ENCODE data around the gene FABP2.

FABP2 gene

GRCh38 chr4:119328695-119329094 lies 6.8 kb upstream of the FABP2 start:
- H3K9ac ChIP-seq (ENCODE audit: low read length): no peak overlapping the region
- H3K4me1 ChIP-seq (ENCODE audit: control insufficient read depth, low read depth, low read length): no peaks in the 10 kb centered on the region
- no peak overlapping the region for H3K18ac ChIP-seq (ENCODE audit: low read length)
- H4K5ac ChIP-seq (ENCODE audit: low read length): no peak overlapping the region
- no peak overlapping the region for H3K56ac ChIP-seq (ENCODE audit: low read length)
- no peak overlapping the region for H3K4me3 ChIP-seq (ENCODE audit: low read length)
- H3K27ac ChIP-seq (ENCODE audit: low read depth, low read length): no peak overlapping the region
- no peak overlapping the region for H2BK120ac ChIP-seq (ENCODE audit: low read depth, low read length)
- H3K79me1 ChIP-seq (ENCODE audit: low read length): no peaks in the 10 kb centered on the region
- no peak overlapping the region for H2BK15ac ChIP-seq (replicated peaks; ENCODE audit: low read depth)
- no peaks in the 10 kb centered on the region for H3K27me3 ChIP-seq (ENCODE audit: insufficient read depth, low read length, poor library complexity)
- no peak overlapping the region for H2AK5ac ChIP-seq (ENCODE audit: low read length)
- no peaks in the 10 kb centered on the region for H3K79me2 ChIP-seq (ENCODE audit: control insufficient read depth, insufficient read depth, low read length)
- no peak overlapping the region for H3K4ac ChIP-seq (ENCODE audit: low read depth, low read length)
- no peaks in the 10 kb centered on the region for H3K36me3 ChIP-seq (ENCODE audit: control insufficient read depth, insufficient read depth, low read length)
- no peak overlapping the region for H3K4me2 ChIP-seq (ENCODE audit: low read length)
- DNase-seq: no peak
- no peak overlapping the region for H2BK5ac ChIP-seq (ENCODE audit: low read length)
- no peak overlapping the region for H3K23ac ChIP-seq (ENCODE audit: low read length)
- H4K8ac ChIP-seq (ENCODE audit: low read depth, low read length): no peak overlapping the region
- WGBS (ENCODE audit: extremely low coverage, insufficient coverage, low lambda C conversion rate): no CpG with 5 or more reads among the region's 2 CpGs

- H3K4ac ChIP-seq (ENCODE audit: low read depth, low read length): no peak overlapping the region
- H3K79me1 ChIP-seq (ENCODE audit: low read length): no peaks in the 10 kb centered on the region
- H3K4me3 ChIP-seq (ENCODE audit: low read length): no peak overlapping the region
- no peak overlapping the region for H2BK5ac ChIP-seq (ENCODE audit: low read length)
- H2BK15ac ChIP-seq (replicated peaks; ENCODE audit: low read depth): no peak overlapping the region
- no peak overlapping the region for H4K5ac ChIP-seq (ENCODE audit: low read length)
- H3K27me3 ChIP-seq (ENCODE audit: insufficient read depth, low read length, poor library complexity): no peaks in the 10 kb centered on the region
- no peak overlapping the region for H4K8ac ChIP-seq (ENCODE audit: low read depth, low read length)
- no peak overlapping the region for H2AK5ac ChIP-seq (ENCODE audit: low read length)
- H3K4me2 ChIP-seq (ENCODE audit: low read length): no peak overlapping the region
- H3K23ac ChIP-seq (ENCODE audit: low read length): no peak overlapping the region
- H2BK120ac ChIP-seq (ENCODE audit: low read depth, low read length): no peak overlapping the region
- no peaks in the 10 kb centered on the region for H3K4me1 ChIP-seq (ENCODE audit: control insufficient read depth, low read depth, low read length)
- no peak overlapping the region for H3K56ac ChIP-seq (ENCODE audit: low read length)
- H3K18ac ChIP-seq (ENCODE audit: low read length): no peak overlapping the region
- H3K36me3 ChIP-seq (ENCODE audit: control insufficient read depth, insufficient read depth, low read length): no peaks in the 10 kb centered on the region
- no peak for DNase-seq
- no CpG with 5 or more reads among the region's 2 CpGs for WGBS (ENCODE audit: extremely low coverage, insufficient coverage, low lambda C conversion rate)
- H3K9ac ChIP-seq (ENCODE audit: low read length): no peak overlapping the region
- no peaks in the 10 kb centered on the region for H3K79me2 ChIP-seq (ENCODE audit: control insufficient read depth, insufficient read depth, low read length)
- no peak overlapping the region for H3K27ac ChIP-seq (ENCODE audit: low read depth, low read length)
Observed at GRCh38 chr4:119317990-119318389, 3.9 kb downstream of the FABP2 start.

GRCh38 chr4:119315036-119315435 lies 6.9 kb downstream of the FABP2 start:
- WGBS (ENCODE audit: extremely low coverage, insufficient coverage, low lambda C conversion rate): no CpG with 5 or more reads among the region's 2 CpGs
- no peak for DNase-seq
- H3K4ac ChIP-seq (ENCODE audit: low read depth, low read length): no peak overlapping the region
- H4K5ac ChIP-seq (ENCODE audit: low read length): no peak overlapping the region
- H3K4me3 ChIP-seq (ENCODE audit: low read length): no peak overlapping the region
- no peaks in the 10 kb centered on the region for H3K79me1 ChIP-seq (ENCODE audit: low read length)
- H3K9ac ChIP-seq (ENCODE audit: low read length): no peak overlapping the region
- H2BK15ac ChIP-seq (replicated peaks; ENCODE audit: low read depth): no peak overlapping the region
- no peak overlapping the region for H3K18ac ChIP-seq (ENCODE audit: low read length)
- H2BK5ac ChIP-seq (ENCODE audit: low read length): no peak overlapping the region
- no peak overlapping the region for H2BK120ac ChIP-seq (ENCODE audit: low read depth, low read length)
- H2AK5ac ChIP-seq (ENCODE audit: low read length): no peak overlapping the region
- no peak overlapping the region for H3K23ac ChIP-seq (ENCODE audit: low read length)
- no peak overlapping the region for H3K27ac ChIP-seq (ENCODE audit: low read depth, low read length)
- no peaks in the 10 kb centered on the region for H3K4me1 ChIP-seq (ENCODE audit: control insufficient read depth, low read depth, low read length)
- no peaks in the 10 kb centered on the region for H3K27me3 ChIP-seq (ENCODE audit: insufficient read depth, low read length, poor library complexity)
- H3K4me2 ChIP-seq (ENCODE audit: low read length): no peak overlapping the region
- no peaks in the 10 kb centered on the region for H3K79me2 ChIP-seq (ENCODE audit: control insufficient read depth, insufficient read depth, low read length)
- H3K56ac ChIP-seq (ENCODE audit: low read length): no peak overlapping the region
- H3K36me3 ChIP-seq (ENCODE audit: control insufficient read depth, insufficient read depth, low read length): no peaks in the 10 kb centered on the region
- H4K8ac ChIP-seq (ENCODE audit: low read depth, low read length): no peak overlapping the region

- Histone ChIP-seq H3K56ac (ENCODE audit: low read length) (no peak overlapping the region), H2BK120ac (ENCODE audit: low read depth, low read length) (no peak overlapping the region), H3K18ac (ENCODE audit: low read length) (no peak overlapping the region), H3K4me1 (ENCODE audit: control insufficient read depth, low read depth, low read length) (no peaks in the 10 kb centered on the region), H2BK15ac (replicated peaks; ENCODE audit: low read depth) (no peak overlapping the region), H3K27me3 (ENCODE audit: insufficient read depth, low read length, poor library complexity) (no peaks in the 10 kb centered on the region), H2AK5ac (ENCODE audit: low read length) (no peak overlapping the region), H3K23ac (ENCODE audit: low read length) (no peak overlapping the region), H3K4ac (ENCODE audit: low read depth, low read length) (no peak overlapping the region), H3K4me2 (ENCODE audit: low read length) (no peak overlapping the region), H3K79me2 (ENCODE audit: control insufficient read depth, insufficient read depth, low read length) (no peaks in the 10 kb centered on the region), H3K27ac (ENCODE audit: low read depth, low read length) (no peak overlapping the region), H3K9ac (ENCODE audit: low read length) (no peak overlapping the region), H3K79me1 (ENCODE audit: low read length) (no peaks in the 10 kb centered on the region), H4K8ac (ENCODE audit: low read depth, low read length) (no peak overlapping the region), H3K4me3 (ENCODE audit: low read length) (no peak overlapping the region), H4K5ac (ENCODE audit: low read length) (no peak overlapping the region), H3K36me3 (ENCODE audit: control insufficient read depth, insufficient read depth, low read length) (no peaks in the 10 kb centered on the region), H2BK5ac (ENCODE audit: low read length) (no peak overlapping the region)
- no CpG with 5 or more reads among the region's 4 CpGs for WGBS (ENCODE audit: extremely low coverage, insufficient coverage, low lambda C conversion rate)
- DNase-seq: peak; percentile 66
Observed at GRCh38 chr4:119314356-119314755, 7.6 kb downstream of the FABP2 start.

GRCh38 chr4:119313237-119313636 lies 8.7 kb downstream of the FABP2 start:
- H3K4ac ChIP-seq (ENCODE audit: low read depth, low read length): no peak overlapping the region
- H3K4me3 ChIP-seq (ENCODE audit: low read length): no peak overlapping the region
- H3K36me3 ChIP-seq (ENCODE audit: control insufficient read depth, insufficient read depth, low read length): no peaks in the 10 kb centered on the region
- no peak overlapping the region for H2BK120ac ChIP-seq (ENCODE audit: low read depth, low read length)
- H3K4me1 ChIP-seq (ENCODE audit: control insufficient read depth, low read depth, low read length): no peaks in the 10 kb centered on the region
- no peak overlapping the region for H3K9ac ChIP-seq (ENCODE audit: low read length)
- no peaks in the 10 kb centered on the region for H3K27me3 ChIP-seq (ENCODE audit: insufficient read depth, low read length, poor library complexity)
- DNase-seq: no peak
- no peaks in the 10 kb centered on the region for H3K79me1 ChIP-seq (ENCODE audit: low read length)
- no peak overlapping the region for H2AK5ac ChIP-seq (ENCODE audit: low read length)
- H3K79me2 ChIP-seq (ENCODE audit: control insufficient read depth, insufficient read depth, low read length): no peaks in the 10 kb centered on the region
- no peak overlapping the region for H3K27ac ChIP-seq (ENCODE audit: low read depth, low read length)
- H3K4me2 ChIP-seq (ENCODE audit: low read length): no peak overlapping the region
- no peak overlapping the region for H4K8ac ChIP-seq (ENCODE audit: low read depth, low read length)
- H4K5ac ChIP-seq (ENCODE audit: low read length): no peak overlapping the region
- no peak overlapping the region for H3K56ac ChIP-seq (ENCODE audit: low read length)
- H2BK15ac ChIP-seq (replicated peaks; ENCODE audit: low read depth): no peak overlapping the region
- H3K18ac ChIP-seq (ENCODE audit: low read length): no peak overlapping the region
- H3K23ac ChIP-seq (ENCODE audit: low read length): no peak overlapping the region
- H2BK5ac ChIP-seq (ENCODE audit: low read length): no peak overlapping the region

- no peak overlapping the region for H3K4ac ChIP-seq (ENCODE audit: low read depth, low read length)
Observed at GRCh38 chr4:119310826-119311225, 11.1 kb downstream of the FABP2 start.

More at GRCh38 chr4:119310826-119311225, 11.1 kb downstream of the FABP2 start:
- Histone ChIP-seq H3K18ac (ENCODE audit: low read length) (no peak overlapping the region), H3K9ac (ENCODE audit: low read length) (no peak overlapping the region), H3K4me2 (ENCODE audit: low read length) (no peak overlapping the region), H3K36me3 (ENCODE audit: control insufficient read depth, insufficient read depth, low read length) (no peaks in the 10 kb centered on the region), H3K23ac (ENCODE audit: low read length) (no peak overlapping the region), H3K79me2 (ENCODE audit: control insufficient read depth, insufficient read depth, low read length) (no peaks in the 10 kb centered on the region), H3K4me1 (ENCODE audit: control insufficient read depth, low read depth, low read length) (no peaks in the 10 kb centered on the region), H3K4me3 (ENCODE audit: low read length) (no peak overlapping the region), H3K27me3 (ENCODE audit: insufficient read depth, low read length, poor library complexity) (no peaks in the 10 kb centered on the region), H4K5ac (ENCODE audit: low read length) (no peak overlapping the region), H4K8ac (ENCODE audit: low read depth, low read length) (no peak overlapping the region), H3K79me1 (ENCODE audit: low read length) (no peaks in the 10 kb centered on the region), H3K56ac (ENCODE audit: low read length) (no peak overlapping the region), H2BK120ac (ENCODE audit: low read depth, low read length) (no peak overlapping the region), H2AK5ac (ENCODE audit: low read length) (no peak overlapping the region), H2BK5ac (ENCODE audit: low read length) (no peak overlapping the region), H3K27ac (ENCODE audit: low read depth, low read length) (no peak overlapping the region), H2BK15ac (replicated peaks; ENCODE audit: low read depth) (no peak overlapping the region)
- WGBS (ENCODE audit: extremely low coverage, insufficient coverage, low lambda C conversion rate): no CpG with 5 or more reads among the region's 1 CpG
- no peak for DNase-seq
